Measurements from ENCODE around the gene LYPD3.

The LYPD3 gene

GRCh38 chr19:43435775-43436174, 29.6 kb downstream of the LYPD3 start:
- H3K27ac ChIP-seq (ENCODE audit: low read depth, low read length, poor library complexity, severe bottlenecking), result no peak overlapping the region
- no peaks in the 10 kb centered on the region for H3K4me1 ChIP-seq (ENCODE audit: insufficient read depth, low read length, severe bottlenecking)
- H3K9me3 ChIP-seq (ENCODE audit: low read length), result no peaks in the 10 kb centered on the region
- no peaks in the 10 kb centered on the region for H3K79me2 ChIP-seq (ENCODE audit: insufficient read depth, low read length)
- TF ChIP-seq EZH2 (IDR thresholded peaks at IDR 0.05; ENCODE audit: borderline replicate concordance, low read length) (no peak), CTCF (IDR thresholded peaks at IDR 0.05; ENCODE audit: low read length) (no peak)
- no peaks in the 10 kb centered on the region for H3K36me3 ChIP-seq (ENCODE audit: insufficient read depth, low read length)
- H3K4me2 ChIP-seq (ENCODE audit: low read length), result no peak overlapping the region
- no peak overlapping the region for H3K9ac ChIP-seq (ENCODE audit: low read length)
- no peak overlapping the region for H3K4me3 ChIP-seq (ENCODE audit: low read depth, low read length, poor library complexity, severe bottlenecking)
- no peaks in the 10 kb centered on the region for H3F3A ChIP-seq (ENCODE audit: insufficient read depth, low read length)
- H3K9me2 ChIP-seq (ENCODE audit: low read depth, low read length), result no peaks in the 10 kb centered on the region
- no peak overlapping the region for H2AFZ ChIP-seq (ENCODE audit: low read length)
- no peaks in the 10 kb centered on the region for H3K27me3 ChIP-seq (ENCODE audit: insufficient read depth, low read length)
- H4K20me1 ChIP-seq (ENCODE audit: insufficient read depth, low read length), result no peaks in the 10 kb centered on the region

GRCh38 chr19:43433689-43434088, 31.7 kb downstream of the LYPD3 start:
- H3K4me3 ChIP-seq (ENCODE audit: low read depth, low read length, poor library complexity, severe bottlenecking), result no peak overlapping the region
- H4K20me1 ChIP-seq (ENCODE audit: insufficient read depth, low read length), result no peaks in the 10 kb centered on the region
- no peak overlapping the region for H3K4me2 ChIP-seq (ENCODE audit: low read length)
- H3K9me3 ChIP-seq (ENCODE audit: low read length), result no peaks in the 10 kb centered on the region
- H3K36me3 ChIP-seq (ENCODE audit: insufficient read depth, low read length), result no peaks in the 10 kb centered on the region
- H3F3A ChIP-seq (ENCODE audit: insufficient read depth, low read length), result no peaks in the 10 kb centered on the region
- H3K27me3 ChIP-seq (ENCODE audit: insufficient read depth, low read length), result no peaks in the 10 kb centered on the region
- no peaks in the 10 kb centered on the region for H3K9me2 ChIP-seq (ENCODE audit: low read depth, low read length)
- H3K79me2 ChIP-seq (ENCODE audit: insufficient read depth, low read length), result no peaks in the 10 kb centered on the region
- TF ChIP-seq CTCF (IDR thresholded peaks at IDR 0.05; ENCODE audit: low read length) (no peak), EZH2 (IDR thresholded peaks at IDR 0.05; ENCODE audit: borderline replicate concordance, low read length) (no peak)
- H3K9ac ChIP-seq (ENCODE audit: low read length), result no peak overlapping the region
- no peak overlapping the region for H2AFZ ChIP-seq (ENCODE audit: low read length)
- H3K4me1 ChIP-seq (ENCODE audit: insufficient read depth, low read length, severe bottlenecking), result no peaks in the 10 kb centered on the region
- no peak overlapping the region for H3K27ac ChIP-seq (ENCODE audit: low read depth, low read length, poor library complexity, severe bottlenecking)

GRCh38 chr19:43433358-43433673, 32.1 kb downstream of the LYPD3 start:
- no peaks in the 10 kb centered on the region for H3K79me2 ChIP-seq (ENCODE audit: insufficient read depth, low read length)
- no peak overlapping the region for H3K4me2 ChIP-seq (ENCODE audit: low read length)
- no peaks in the 10 kb centered on the region for H3F3A ChIP-seq (ENCODE audit: insufficient read depth, low read length)
- H2AFZ ChIP-seq (ENCODE audit: low read length), result no peak overlapping the region
- no peaks in the 10 kb centered on the region for H3K4me1 ChIP-seq (ENCODE audit: insufficient read depth, low read length, severe bottlenecking)
- TF ChIP-seq CTCF (IDR thresholded peaks at IDR 0.05; ENCODE audit: low read length), result no peak
- no peak for TF ChIP-seq EZH2 (IDR thresholded peaks at IDR 0.05; ENCODE audit: borderline replicate concordance, low read length)
- no peaks in the 10 kb centered on the region for H3K9me3 ChIP-seq (ENCODE audit: low read length)
- H3K27me3 ChIP-seq (ENCODE audit: insufficient read depth, low read length), result no peaks in the 10 kb centered on the region
- no peak overlapping the region for H3K4me3 ChIP-seq (ENCODE audit: low read depth, low read length, poor library complexity, severe bottlenecking)
- no peaks in the 10 kb centered on the region for H3K9me2 ChIP-seq (ENCODE audit: low read depth, low read length)
- H3K36me3 ChIP-seq (ENCODE audit: insufficient read depth, low read length), result no peaks in the 10 kb centered on the region
- no peak overlapping the region for H3K27ac ChIP-seq (ENCODE audit: low read depth, low read length, poor library complexity, severe bottlenecking)
- H3K9ac ChIP-seq (ENCODE audit: low read length), result no peak overlapping the region
- H4K20me1 ChIP-seq (ENCODE audit: insufficient read depth, low read length), result no peaks in the 10 kb centered on the region

Measured in OCI-LY1 (cell line).